Measurements from ENCODE around the gene CERT1.

- no peak for TF ChIP-seq CTCF (conservative IDR thresholded peaks at IDR 0.05; ENCODE audit: low read length)
- TF ChIP-seq EZH2phosphoT487 (IDR thresholded peaks at IDR 0.05; ENCODE audit: borderline replicate concordance), result no peak
Measured at GRCh38 chr5:75511435-75512382, at the start of gene CERT1, which contains the start of gene POLK.
